HEK293 (cell line): ENCODE results near the gene UGT1A10.
"Not testable (repeated sequence)": the region's sequence is repeated elsewhere in the genome, so short reads cannot be mapped to it uniquely, and the experiment has no call there.

ENCODE experiments used
- CTCF ChIA-PET: fragments of 350-600 bp; formaldehyde crosslinking; extraction: SDS; loops from one replicate; lab custom pipeline; 2021; ENCODE audit warnings: antibody characterized with exemption; lab: Yijun Ruan, JAX
- POLR2A ChIA-PET: fragments of 300-600 bp; formaldehyde crosslinking; extraction: SDS; loops from one replicate; lab custom pipeline; 2020; ENCODE audit warnings: antibody characterized with exemption, inconsistent platforms; lab: Yijun Ruan, JAX
- H3K27ac ChIP-seq: fragments of 200-500 bp; sonication (Bioruptor generic); 2 replicates; pipeline ENCODE4 v1.5.1; 2014; ENCODE audit warnings: low read depth, low read length, control low read depth, inconsistent platforms; ENCODE audit errors: extremely low read depth
- H3K36me3 ChIP-seq, 2 experiments: fragments of 200-500 bp in 1 of 2; sonication (Bioruptor generic) in 1 of 2; 1 replicate in 1 of 2; 2 replicates in 1 of 2; pipeline ENCODE4 v1.5.1; 2014 to 2017; ENCODE audit warnings: inconsistent platforms in 2 of 2, low read length in 2 of 2; ENCODE audit not compliant: control insufficient read depth in 2 of 2, insufficient read depth in 1 of 2
- H3K4me1 ChIP-seq: fragments of 200-500 bp; sonication (Bioruptor generic); 2 replicates; pipeline ENCODE4 v1.5.1; 2014; ENCODE audit warnings: mild to moderate bottlenecking, low read length, inconsistent platforms; ENCODE audit not compliant: control insufficient read depth, insufficient read depth
- H3K4me3 ChIP-seq: 2 replicates; pipeline ENCODE4 v1.5.1; 2011; ENCODE audit warnings: low read depth, mild to moderate bottlenecking, control low read depth, low read length, moderate library complexity
- H3K9me3 ChIP-seq: fragments of 200-500 bp; sonication (Bioruptor generic); 2 replicates; pipeline ENCODE4 v1.5.1; 2014; ENCODE audit warnings: low read depth, low read length, inconsistent platforms; ENCODE audit not compliant: control insufficient read depth, insufficient read depth
- ATF2 ChIP-seq: fragments of 450-650 bp; formaldehyde crosslinking; IDR thresholded peaks from 2 replicates; pipeline ENCODE4 v1.5.1; 2016; ENCODE audit warnings: missing biosample characterization, missing genetic modification characterization, low read depth
- CTCF ChIP-seq: fragments of 450-650 bp; formaldehyde crosslinking; IDR thresholded peaks from 2 replicates; pipeline ENCODE4 v1.5.1; 2016; ENCODE audit warnings: missing biosample characterization, missing genetic modification characterization
- ELK4 ChIP-seq: IDR thresholded peaks from 2 replicates; pipeline ENCODE4 v1.6.1; 2011; ENCODE audit warnings: mild to moderate bottlenecking, low read depth, low read length, borderline replicate concordance
- GFI1B ChIP-seq: fragments of 450-650 bp; formaldehyde crosslinking; IDR thresholded peaks from 2 replicates; pipeline ENCODE4 v1.5.1; 2016; ENCODE audit warnings: missing biosample characterization, missing genetic modification characterization
- HIC1 ChIP-seq: fragments of 450-650 bp; formaldehyde crosslinking; IDR thresholded peaks from 2 replicates; pipeline ENCODE4 v1.5.1; 2016; ENCODE audit warnings: missing biosample characterization, missing genetic modification characterization
- ZEB2 ChIP-seq: fragments of 450-650 bp; formaldehyde crosslinking; IDR thresholded peaks from 2 replicates; pipeline ENCODE4 v1.5.1; 2016; ENCODE audit warnings: missing biosample characterization, missing genetic modification characterization
- ZNF2 ChIP-seq: fragments of 450-650 bp; formaldehyde crosslinking; IDR thresholded peaks from 2 replicates; pipeline ENCODE4 v1.5.1; 2016; ENCODE audit warnings: missing biosample characterization, missing genetic modification characterization
- ZNF239 ChIP-seq: fragments of 450-650 bp; formaldehyde crosslinking; IDR thresholded peaks from 2 replicates; pipeline ENCODE4 v1.5.1; 2016; ENCODE audit warnings: missing biosample characterization, missing genetic modification characterization
- ZNF274 ChIP-seq, 2 experiments: fragments of 200-500 bp in 1 of 2; fragments of 450-650 bp in 1 of 2; sonication (Bioruptor generic) in 1 of 2; formaldehyde crosslinking in 1 of 2; IDR thresholded peaks; 2 replicates each; pipeline versions ENCODE4 v1.5.1 to v1.6.1; 2014 to 2016; ENCODE audit warnings: borderline replicate concordance in 1 of 2, inconsistent platforms in 1 of 2, low read length in 1 of 2, missing biosample characterization in 1 of 2, missing genetic modification characterization in 1 of 2
- ZNF513 ChIP-seq: fragments of 450-650 bp; IDR thresholded peaks from 2 replicates; pipeline ENCODE4 v1.5.1; 2018; ENCODE audit warnings: missing biosample characterization, missing genetic modification characterization
- ZNF529 ChIP-seq: fragments of 450-650 bp; formaldehyde crosslinking; IDR thresholded peaks from 2 replicates; pipeline ENCODE4 v1.5.1; 2017; ENCODE audit warnings: missing genetic modification characterization, missing biosample characterization; ENCODE audit not compliant: insufficient replicate concordance
- ZNF560 ChIP-seq: fragments of 450-650 bp; formaldehyde crosslinking; IDR thresholded peaks from 2 replicates; pipeline ENCODE4 v1.5.1; 2017; ENCODE audit warnings: missing biosample characterization, missing genetic modification characterization, borderline replicate concordance
- ZNF791 ChIP-seq: fragments of 450-650 bp; formaldehyde crosslinking; IDR thresholded peaks from 2 replicates; pipeline ENCODE4 v1.5.1; 2016; ENCODE audit warnings: missing biosample characterization, missing genetic modification characterization
- ZNF792 ChIP-seq: fragments of 450-650 bp; formaldehyde crosslinking; IDR thresholded peaks from 2 replicates; pipeline ENCODE4 v1.5.1; 2016; ENCODE audit warnings: missing biosample characterization, missing genetic modification characterization

Gene UGT1A10

GRCh38 chr2:233636306-233636705, at the start of gene UGT1A10:
Gene UGT1A10 (plus strand): TSS chr2:233636448. CDS start chr2:233636523, 75 bp downstream.
- H3K4me3 ChIP-seq, POLR2A ChIA-PET, H3K4me1 ChIP-seq, CTCF ChIA-PET, H3K9me3 ChIP-seq, H3K36me3 ChIP-seq, H3K27ac ChIP-seq: not testable (repeated sequence)

- no peaks in the 10 kb centered on the region for H3K36me3 ChIP-seq
- no peaks in the 10 kb centered on the region for H3K9me3 ChIP-seq
- H3K4me1 ChIP-seq: no peaks in the 10 kb centered on the region
- TF ChIP-seq ATF2 (tag by site-specific recombination): no peak
- TF ChIP-seq CTCF (tag by site-specific recombination): no peak
- no peak for TF ChIP-seq HIC1
- TF ChIP-seq ZNF791 (tag by site-specific recombination): no peak
- TF ChIP-seq ZNF2 (tag by site-specific recombination): no peak
- TF ChIP-seq ZNF560: no peak
- TF ChIP-seq ELK4: no peak
- no peak for TF ChIP-seq ZEB2 (tag by site-specific recombination)
- TF ChIP-seq GFI1B: no peak
- no peak for TF ChIP-seq ZNF513 (tag by site-specific recombination)
- CTCF ChIA-PET: no interaction called here
- H3K27ac ChIP-seq: no peak overlapping the region
- H3K4me3 ChIP-seq: no peak overlapping the region
- POLR2A ChIA-PET: no interaction called here
Observed at GRCh38 chr2:233588400-233588799, 47.8 kb upstream of the UGT1A10 start.

GRCh38 chr2:233592706-233593105, 43.5 kb upstream of the UGT1A10 start:
- H3K4me1 ChIP-seq, H3K4me3 ChIP-seq, H3K9me3 ChIP-seq, H3K36me3 ChIP-seq, POLR2A ChIA-PET, CTCF ChIA-PET, H3K27ac ChIP-seq: not testable (repeated sequence)

GRCh38 chr2:233593201-233593600, 43.0 kb upstream of the UGT1A10 start:
- Histone ChIP-seq H3K9me3 (no peaks in the 10 kb centered on the region), H3K4me1 (no peaks in the 10 kb centered on the region), H3K36me3 (no peaks in the 10 kb centered on the region), H3K27ac (no peak overlapping the region), H3K4me3 (no peak overlapping the region)
- ChIA-PET POLR2A (no interaction called here), CTCF (no interaction called here)
- TF ChIP-seq ZNF792 (tag by site-specific recombination): no peak
- TF ChIP-seq ZNF529 (tag by site-specific recombination): no peak
- TF ChIP-seq ZNF274 (IDR thresholded peaks at IDR 0.05; ENCODE audit: low read length): no peak
- no peak for TF ChIP-seq ZNF274 (tag by site-specific recombination; IDR thresholded peaks at IDR 0.05; ENCODE audit: borderline replicate concordance)
- TF ChIP-seq ZNF239 (tag by site-specific recombination): no peak
